HepG2 (cell line): Measurements from ENCODE around the gene GART. TPM values are rescaled to one million over a fixed set of nuclear protein-coding genes. Genes with fewer than 3 reads are reported as not detected.

ENCODE experiments used
- AGO2 ChIP-seq: fragments of 200-400 bp; formaldehyde crosslinking; optimal IDR thresholded peaks from 2 replicates; pipeline ENCODE3; 2017; ENCODE audit warnings: mild to moderate bottlenecking, low read depth, low read length, moderate library complexity
- ARNT2 ChIP-seq: sonication (generic); formaldehyde crosslinking; IDR thresholded peaks from 2 replicates; pipeline ENCODE4 v1.8.0; 2022; ENCODE audit warnings: mild to moderate bottlenecking, low read depth, missing genetic modification reagents, moderate library complexity
- ATF2 ChIP-seq: sonication (generic); formaldehyde crosslinking; IDR thresholded peaks from 2 replicates; pipeline ENCODE4 v1.4.0; 2020; ENCODE audit warnings: missing genetic modification reagents
- BORCS8-MEF2B ChIP-seq: sonication (generic); formaldehyde crosslinking; IDR thresholded peaks from 2 replicates; pipeline ENCODE4 v1.8.0; 2022; ENCODE audit warnings: mild to moderate bottlenecking, missing genetic modification reagents
- BRF2 ChIP-seq: sonication (generic); formaldehyde crosslinking; IDR thresholded peaks from 2 replicates; pipeline ENCODE4 v1.8.1; 2022; ENCODE audit warnings: mild to moderate bottlenecking, missing genetic modification reagents
- FOSL2 ChIP-seq: sonication (generic); formaldehyde crosslinking; IDR thresholded peaks from 2 replicates; pipeline ENCODE4 v1.4.0; 2020; ENCODE audit warnings: missing genetic modification reagents
- FOXM1 ChIP-seq: sonication (generic); formaldehyde crosslinking; IDR thresholded peaks from 2 replicates; pipeline ENCODE4 v1.5.0; 2020; ENCODE audit warnings: missing genetic modification reagents
- HMG20A ChIP-seq: IDR thresholded peaks from 2 replicates; pipeline ENCODE4 v1.6.1; 2016; ENCODE audit warnings: borderline replicate concordance
- KDM5B ChIP-seq: sonication (generic); formaldehyde crosslinking; IDR thresholded peaks from 2 replicates; pipeline ENCODE4 v1.4.0; 2020; ENCODE audit warnings: missing genetic modification reagents, mild to moderate bottlenecking, borderline replicate concordance
- KLF12 ChIP-seq: sonication (generic); formaldehyde crosslinking; IDR thresholded peaks from 2 replicates; pipeline ENCODE4 v1.4.0; 2020; ENCODE audit warnings: missing genetic modification reagents, borderline replicate concordance
- LCORL ChIP-seq, 2 experiments: fragments of 450-650 bp in 1 of 2; sonication (generic) in 1 of 2; formaldehyde crosslinking in 1 of 2; IDR thresholded peaks; 2 replicates each; pipeline versions ENCODE4 v1.5.0 to v1.6.1; 2017 to 2020; ENCODE audit warnings: antibody characterized with exemption in 1 of 2, missing genetic modification reagents in 1 of 2
- NFE2L1 ChIP-seq: sonication (generic); formaldehyde crosslinking; IDR thresholded peaks from 2 replicates; pipeline ENCODE4 v1.4.0; 2020; ENCODE audit warnings: missing genetic modification reagents, mild to moderate bottlenecking, borderline replicate concordance
- TBL1XR1 ChIP-seq: fragments of 150-350 bp; IDR thresholded peaks from 2 replicates; pipeline ENCODE4 v1.6.1; 2014; ENCODE audit warnings: borderline replicate concordance, low read length; ENCODE audit not compliant: partially characterized antibody
- TFE3 ChIP-seq: IDR thresholded peaks from 2 replicates; pipeline ENCODE4 v1.6.1; 2016
- YEATS2 ChIP-seq: sonication (generic); formaldehyde crosslinking; IDR thresholded peaks from 2 replicates; pipeline ENCODE4 v1.4.0; 2020; ENCODE audit warnings: missing genetic modification reagents, borderline replicate concordance
- ZBTB14 ChIP-seq: sonication (generic); formaldehyde crosslinking; IDR thresholded peaks from 2 replicates; pipeline ENCODE4 v1.4.0; 2020; ENCODE audit warnings: missing genetic modification reagents
- ZFP36 ChIP-seq: fragments of 150-350 bp; IDR thresholded peaks from 2 replicates; pipeline ENCODE4 v1.6.1; 2018; ENCODE audit warnings: borderline replicate concordance, low read length, low read depth; ENCODE audit not compliant: partially characterized antibody
- ZNF431 ChIP-seq: sonication (generic); formaldehyde crosslinking; IDR thresholded peaks from 2 replicates; pipeline ENCODE4 v1.9.0; 2022; ENCODE audit warnings: missing genetic modification reagents, low read depth, mild to moderate bottlenecking, borderline replicate concordance
- ZNF740 ChIP-seq: sonication (generic); formaldehyde crosslinking; IDR thresholded peaks from 2 replicates; pipeline ENCODE4 v1.4.0; 2020; ENCODE audit warnings: missing genetic modification reagents
- polyA plus RNA-seq, 8 experiments: library from polyadenylated mRNA; depleted of rRNA in 3 of 8; stranded (reverse) in 7 of 8; unstranded in 1 of 8; fragments of >200 nt; fragmentation: Illumina TruSeq in 4 of 8; extraction: Trizol in 4 of 8; gene quantifications; 2 replicates each; pipeline versions ENCODE4 v1.2.1 to v1.2.3, GENCODE V29; 2011 to 2016; ENCODE audit warnings: low read depth in 4 of 8, missing spikeins in 1 of 8, mixed read lengths in 1 of 8; ENCODE audit not compliant: insufficient read depth in 1 of 8
- total RNA-seq, 5 experiments: library from RNA; depleted of rRNA; stranded (reverse); fragments of >200 nt; fragmentation: Illumina TruSeq; extraction: Trizol; gene quantifications; 2 replicates each; pipeline ENCODE4 v1.2.3, GENCODE V29; 2016; ENCODE audit warnings: low read depth in 1 of 5

Gene GART
- total and polyA plus RNA-seq, 2 of the 13 experiments (the other 11 are each of a cell fraction or from before 2014, with no cell fraction given), result 17.9 to 109 TPM

GRCh38 chr21:33478935-33479678, 62.8 kb downstream of the GART start (continued):
- TF ChIP-seq ATF2 (CRISPR knock-in tag) (no peak), TFE3 (no peak), YEATS2 (0 out of 2 replicates have a peak, but pooled peaks have one; percentile 6), ZFP36 (no peak), BRF2 (no peak), KDM5B (CRISPR knock-in tag) (peak; percentile 55; the same call in 1 of the 2 replicates), TBL1XR1 (no peak), KLF12 (CRISPR knock-in tag) (no peak), ZNF431 (CRISPR knock-in tag) (0 out of 2 replicates have a peak, but pooled peaks have one; percentile 6), NFE2L1 (CRISPR knock-in tag) (no peak), AGO2 (peak; percentile 61), BORCS8-MEF2B (CRISPR knock-in tag) (0 out of 2 replicates have a peak, but pooled peaks have one; percentile 20), FOSL2 (CRISPR knock-in tag) (no peak), ZBTB14 (no peak), ZNF740 (CRISPR knock-in tag) (no peak), ARNT2 (CRISPR knock-in tag) (peak; percentile 52; the same call in 1 of the 2 replicates), LCORL (IDR thresholded peaks at IDR 0.05) (no peak), LCORL (CRISPR knock-in tag; IDR thresholded peaks at IDR 0.05) (no peak), HMG20A (CRISPR knock-in tag) (no peak), FOXM1 (CRISPR knock-in tag) (no peak)
